NCI-H2196 (cell line): ENCODE results near the gene KIN.
"Not testable (repeated sequence)": the region's sequence is repeated elsewhere in the genome, so short reads cannot be mapped to it uniquely, and the experiment has no call there.

Experiments
- DNase-seq: peaks from one replicate; lab custom pipeline; 2025; ENCODE audit not compliant: unreplicated experiment; lab: John Stamatoyannopoulos, UW

The KIN gene

DNA sequence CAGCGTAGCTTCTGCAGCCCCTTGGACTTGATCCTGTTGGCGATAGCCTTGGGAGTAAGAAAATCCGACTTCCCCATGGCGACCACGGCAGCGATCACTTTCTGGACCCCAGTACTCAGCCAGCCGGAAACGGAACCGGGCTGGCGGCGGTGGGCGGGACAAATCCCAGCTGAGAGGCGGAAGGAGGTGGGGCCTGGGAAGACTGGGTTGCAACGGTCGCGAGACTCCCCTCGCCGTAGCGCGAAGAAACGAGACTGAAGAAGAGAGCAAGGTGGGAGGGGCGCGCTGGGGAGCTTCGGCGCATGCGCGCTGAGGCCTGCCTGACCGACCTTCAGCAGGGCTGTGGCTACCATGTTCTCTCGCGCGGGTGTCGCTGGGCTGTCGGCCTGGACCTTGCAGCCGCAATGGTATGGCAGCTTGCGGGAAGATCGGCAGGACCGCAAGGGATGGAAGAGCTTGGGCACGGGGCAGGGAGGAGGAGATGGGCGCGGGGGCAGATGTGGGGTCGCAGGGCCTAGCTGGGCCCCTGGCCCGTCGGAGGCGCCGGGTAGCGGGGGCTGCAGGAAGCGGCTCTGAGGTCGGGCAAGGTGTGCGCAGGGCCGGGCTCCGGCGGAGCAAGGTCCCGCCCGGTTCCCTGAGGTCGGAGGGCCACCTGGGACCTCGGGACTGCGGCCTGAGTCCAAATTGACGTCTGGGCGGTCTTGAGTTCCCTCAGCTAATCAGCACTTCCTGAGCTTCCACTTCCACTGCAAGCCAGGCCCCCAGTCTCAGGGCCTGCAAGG lies at the start of gene KIN, which contains the start of gene ATP5F1C:
Gene KIN, minus strand, starts transcription at position 137 of the 782 bp plus-strand sequence. Its CDS starts 60 bp downstream, at position 77.
Gene ATP5F1C, plus strand, starts transcription at position 321 of the 782 bp plus-strand sequence. Its CDS starts 31 bp downstream, at position 352.
- DNase-seq: peak; percentile 79

DNA sequence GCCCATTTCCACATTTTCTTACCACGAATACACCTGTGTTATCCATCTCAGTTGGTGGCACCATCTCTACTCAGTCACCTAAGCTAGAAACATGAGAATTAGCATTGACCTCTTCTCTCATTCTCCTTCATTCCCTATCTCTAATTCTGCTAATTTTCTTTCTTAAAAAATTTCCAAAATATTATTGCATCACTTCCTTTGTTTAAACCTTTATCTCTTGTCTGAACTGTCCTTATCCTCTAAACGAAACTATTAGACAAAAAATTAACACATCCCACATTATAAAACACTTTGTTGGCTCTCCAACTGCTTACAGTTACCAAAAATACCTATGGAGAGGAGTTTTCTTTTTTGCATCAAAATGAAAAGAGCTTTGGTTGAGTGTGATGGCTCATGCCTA lies 48.8 kb upstream of the KIN start:
- no peak for DNase-seq

DNA sequence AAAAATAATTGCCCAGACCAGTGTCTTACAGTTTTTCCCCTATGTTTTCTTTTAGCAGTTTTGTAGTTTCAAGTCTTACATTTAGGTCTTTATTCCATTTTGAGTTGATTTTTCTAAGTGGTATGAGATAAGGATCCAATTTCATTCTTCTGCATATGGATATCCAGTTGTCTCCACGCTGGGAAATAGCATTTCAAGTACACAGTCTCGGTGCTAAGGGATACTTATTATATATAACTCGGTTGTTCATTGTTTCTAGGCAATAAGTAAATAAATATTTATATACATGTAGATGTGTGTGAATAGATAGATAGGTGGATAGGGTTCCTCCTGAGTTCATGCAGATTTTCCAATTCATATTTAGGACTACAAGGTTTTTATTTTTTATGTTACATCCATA lies 46.5 kb upstream of the KIN start:
- DNase-seq: no peak

DNA sequence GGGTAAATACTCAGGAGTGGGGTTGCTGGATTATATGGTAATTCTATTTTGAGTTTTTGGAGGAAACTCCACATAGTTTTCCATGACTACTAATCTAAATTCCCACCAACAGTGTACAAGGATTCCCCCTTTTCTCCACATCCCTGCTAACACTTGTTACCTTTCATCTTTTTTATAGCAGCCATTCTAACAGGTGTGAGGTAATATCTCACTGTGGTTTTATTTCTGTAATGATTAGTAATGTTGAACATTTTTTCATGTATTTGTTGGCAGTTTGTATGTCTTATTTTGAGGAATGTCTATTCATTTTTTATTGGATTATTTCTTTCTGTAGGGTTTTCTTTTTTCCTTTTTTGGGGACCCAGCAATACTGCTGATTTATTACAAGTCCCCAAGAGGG lies 45.4 kb upstream of the KIN start:
- no peak for DNase-seq

DNA sequence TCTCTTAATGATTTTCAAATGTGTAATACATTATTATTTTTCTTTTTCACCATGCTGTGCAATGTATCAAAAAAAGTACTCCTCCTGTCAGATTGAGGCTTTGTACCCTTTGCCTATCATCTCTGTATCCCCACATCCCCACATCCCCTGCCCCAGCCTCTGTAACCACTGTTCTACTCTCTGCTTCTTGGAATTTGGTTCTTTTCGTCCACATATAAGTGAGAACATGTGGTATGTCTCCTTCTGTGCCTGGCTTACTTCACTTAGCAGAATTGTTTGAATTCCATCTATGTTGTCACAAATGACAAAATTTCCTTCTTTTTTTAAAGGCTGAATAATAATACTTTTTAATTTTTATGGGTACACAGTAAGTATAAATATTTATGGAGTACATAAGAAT lies 44.3 kb upstream of the KIN start:
- no peak for DNase-seq

- no peak for DNase-seq
Observed at GRCh38 chr10:7829289-7829834, 41.6 kb upstream of the KIN start.

GRCh38 chr10:7826971-7827370 lies 39.2 kb upstream of the KIN start:
- no peak for DNase-seq

GRCh38 chr10:7824251-7824650 lies 36.5 kb upstream of the KIN start:
- DNase-seq: no peak

DNA sequence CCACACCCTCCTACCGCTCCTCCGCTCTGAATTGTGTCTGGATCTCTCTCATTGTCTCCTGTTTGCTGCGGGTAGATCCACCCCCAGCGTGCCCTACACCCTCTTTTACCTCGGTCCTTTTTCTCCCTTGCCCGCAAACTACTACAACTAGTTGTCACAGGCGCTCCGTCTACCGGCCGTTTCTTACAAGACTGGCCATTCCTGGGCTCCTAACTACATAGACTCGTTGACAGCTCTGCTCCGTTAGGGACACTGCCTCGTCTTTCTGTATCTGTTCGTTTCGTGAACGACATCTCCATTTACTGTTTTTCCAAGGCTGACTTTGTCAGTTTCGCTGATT lies 31.3 kb upstream of the KIN start:
- DNase-seq: peak; percentile 2

GRCh38 chr10:7818295-7819120 lies 30.7 kb upstream of the KIN start, which contains the start of gene TAF3:
TAF3 (plus strand) TSS chr10:7818505; CDS start chr10:7818710, 205 bp downstream.
- peak; percentile 81 for DNase-seq

- DNase-seq: no peak
Observed at GRCh38 chr10:7817984-7818294, 30.1 kb upstream of the KIN start.

GRCh38 chr10:7817576-7817975 lies 29.8 kb upstream of the KIN start:
- DNase-seq: no peak

GRCh38 chr10:7813481-7813880 lies 25.7 kb upstream of the KIN start:
- DNase-seq: no peak

GRCh38 chr10:7811743-7812142 lies 23.9 kb upstream of the KIN start:
- DNase-seq: not testable (repeated sequence)

DNA sequence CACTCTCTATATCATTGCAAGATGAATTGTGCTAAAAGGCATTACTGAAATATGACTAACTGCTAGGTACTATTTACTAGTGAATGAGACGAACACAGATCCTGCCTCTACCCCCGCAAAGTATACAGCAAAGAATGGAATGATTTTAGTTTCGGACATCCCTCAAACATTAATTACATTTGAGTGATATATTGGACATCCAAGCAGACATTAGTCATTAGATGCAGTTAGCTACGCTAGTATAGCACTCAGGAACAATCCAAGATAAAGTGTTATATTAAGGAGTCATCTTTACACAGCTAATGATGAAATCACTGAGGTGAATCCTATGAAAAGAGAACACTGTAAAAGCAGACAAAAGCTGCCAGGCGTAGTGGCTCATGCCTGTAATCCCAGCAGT lies 23.2 kb upstream of the KIN start:
- DNase-seq: no peak

- no peak for DNase-seq
Observed at GRCh38 chr10:7810443-7810842, 22.6 kb upstream of the KIN start.

DNA sequence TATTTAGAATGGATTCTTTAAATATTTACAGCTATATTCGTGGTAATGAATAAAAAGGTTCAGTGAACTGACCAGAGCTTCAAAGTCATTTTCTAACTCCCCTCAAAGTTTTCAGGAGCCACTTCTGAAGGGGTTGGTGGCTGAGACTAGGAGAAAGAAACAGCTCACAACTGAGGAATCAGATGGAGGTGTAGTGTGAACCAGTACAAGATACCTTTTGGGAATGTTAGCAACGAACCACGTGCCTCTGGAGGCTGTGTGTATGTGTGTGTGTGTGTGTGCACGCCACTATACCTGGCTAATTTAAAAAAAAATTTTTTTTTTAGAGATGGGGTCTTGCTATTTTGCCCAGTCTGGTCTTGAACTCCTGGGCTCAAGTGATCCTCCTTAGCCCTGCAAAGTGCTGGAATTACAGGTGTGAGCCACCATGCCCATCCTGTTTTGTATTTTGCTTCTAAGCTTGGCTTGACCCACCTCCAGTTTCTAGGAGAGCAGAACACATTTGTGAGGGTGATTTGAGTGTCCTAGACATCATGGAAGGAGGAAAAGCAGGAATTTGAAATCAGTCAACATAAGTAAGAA lies 21.0 kb upstream of the KIN start:
- DNase-seq: no peak

DNA sequence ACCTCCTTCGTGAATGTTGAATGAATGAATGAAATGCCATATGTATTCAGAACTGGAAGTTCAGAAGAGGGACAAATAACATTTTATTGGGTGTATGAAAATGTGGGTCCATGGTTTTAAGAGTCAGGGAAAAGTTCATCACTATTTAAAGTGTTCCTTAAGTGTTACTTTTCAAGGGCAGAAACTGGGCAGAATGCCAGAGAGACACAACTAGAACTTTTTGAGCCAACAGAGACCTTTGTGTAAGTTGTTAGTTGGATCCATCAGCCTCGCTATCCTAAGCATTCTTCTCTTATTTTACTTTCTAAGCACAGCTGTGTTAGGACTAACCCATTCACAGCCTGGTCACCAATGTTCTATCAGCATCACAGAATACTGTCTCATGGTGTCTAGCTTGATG lies 16.9 kb upstream of the KIN start:
- no peak for DNase-seq

GRCh38 chr10:7804216-7804615 lies 16.4 kb upstream of the KIN start:
- DNase-seq: no peak

DNA sequence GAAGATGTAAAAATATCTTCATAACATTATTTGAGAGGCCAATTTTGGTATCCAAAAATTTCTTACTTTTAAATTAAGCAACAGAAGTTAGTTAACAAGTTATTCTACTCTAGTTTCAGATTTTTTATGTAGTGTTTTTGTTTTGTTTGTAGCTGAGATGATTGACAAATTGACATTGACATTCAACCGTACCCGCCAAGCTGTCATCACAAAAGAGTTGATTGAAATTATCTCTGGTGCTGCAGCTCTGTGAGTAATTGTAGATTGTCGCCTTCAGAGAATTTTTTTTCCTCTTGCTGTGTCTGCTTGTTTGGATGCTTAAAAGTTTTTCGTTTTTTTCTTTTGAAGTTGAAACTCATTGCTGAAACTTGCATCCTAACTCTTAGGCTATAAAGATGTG lies 14.8 kb upstream of the KIN start:
- no peak for DNase-seq

- no peak for DNase-seq
Observed at GRCh38 chr10:7797582-7797981, 9.8 kb upstream of the KIN start.

DNA sequence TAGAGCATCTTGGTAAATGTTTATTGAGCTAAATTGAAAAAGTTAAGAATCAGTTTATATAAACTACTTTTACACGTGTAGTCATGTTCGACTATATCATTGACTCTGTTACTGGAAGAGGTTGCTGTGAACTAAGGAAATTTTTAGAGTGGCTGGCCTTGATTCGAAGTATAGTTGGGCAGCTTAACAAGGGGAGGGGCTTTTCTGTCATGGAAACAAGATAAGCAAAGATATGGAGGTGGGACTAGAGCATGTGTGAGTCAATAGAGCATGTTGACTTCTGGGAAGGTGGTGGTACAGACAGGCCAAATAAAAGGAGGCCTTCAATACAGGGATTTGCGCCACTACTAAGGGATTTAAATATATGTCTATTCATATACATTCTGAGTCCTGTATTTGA lies 7.8 kb upstream of the KIN start:
- DNase-seq: no peak
